ENCODE measurements around the gene FBXO36. TPM values are rescaled to one million over a fixed set of nuclear protein-coding genes. Genes with fewer than 3 reads are reported as not detected.
A peak's percentile ranks its signal among the peaks of the same experiment; 100 is the strongest.

Gene FBXO36
- total and polyA plus RNA-seq, 2 of the 4 experiments (the other 2 are of a cell fraction) = 1.3 to 2.2 TPM

DNA sequence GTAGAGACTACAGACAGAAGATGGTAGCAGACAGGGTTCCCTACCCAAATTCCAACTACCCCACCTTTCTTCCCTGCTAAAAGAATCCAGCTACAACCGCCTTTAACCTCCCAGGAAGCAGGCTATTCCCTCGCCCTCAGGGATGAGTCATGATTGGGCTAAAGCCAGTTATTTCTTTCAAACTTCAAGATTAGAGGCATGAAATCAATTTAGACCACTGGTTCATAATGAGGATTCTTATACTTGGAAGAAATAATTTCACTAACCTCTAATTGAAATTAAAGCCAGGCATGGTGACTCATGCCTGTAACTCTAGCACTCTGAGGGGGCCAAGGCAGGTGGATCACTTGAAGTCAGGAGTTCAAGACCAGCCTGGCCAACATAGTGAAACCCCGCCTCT lies 20.5 kb upstream of the FBXO36 start:
- Histone ChIP-seq H3K18ac (ENCODE audit: low read depth, low read length) (no peak overlapping the region), H3K4me2 (ENCODE audit: low read depth, low read length) (no peak overlapping the region)

More for the DNA sequence above, 20.5 kb upstream of the FBXO36 start:
- BruUV-seq (replicated peaks) = no TSS peak
- Histone ChIP-seq H3K14ac (replicated peaks; ENCODE audit: low read depth, low read length) (no peak overlapping the region), H2AFZ (replicated peaks; ENCODE audit: low read length, poor library complexity) (no peak overlapping the region), H3K27me3 (ENCODE audit: control insufficient read depth, insufficient read depth, low read length) (no peaks in the 10 kb centered on the region), H3K4me3 (ENCODE audit: insufficient read depth, low read depth, low read length) (no peak overlapping the region), H3K4me1 (ENCODE audit: control insufficient read depth, insufficient read depth, low read length) (no peaks in the 10 kb centered on the region; the same call in 1 of the 2 replicates), H3K23ac (ENCODE audit: low read depth, low read length) (no peak overlapping the region), H3K9me3 (ENCODE audit: control insufficient read depth, insufficient read depth, low read length) (no peaks in the 10 kb centered on the region), H4K5ac (ENCODE audit: low read depth, low read length) (no peak overlapping the region), H3K9ac (ENCODE audit: low read depth, low read length) (no peak overlapping the region), H3K36me3 (ENCODE audit: control insufficient read depth, insufficient read depth, low read length) (peaks cover 21% of the 10 kb centered on the region), H2BK15ac (ENCODE audit: low read depth, low read length) (no peak overlapping the region), H3K4ac (ENCODE audit: low read depth, low read length) (no peak overlapping the region), H2AK9ac (replicated peaks; ENCODE audit: low read depth, low read length, poor library complexity) (no peak overlapping the region), H3K27ac (ENCODE audit: insufficient read depth, low read length) (no peak overlapping the region), H3K56ac (ENCODE audit: extremely low read depth, insufficient read depth, low read length) (no peak overlapping the region), H4K20me1 (ENCODE audit: insufficient read depth, low read length) (peaks cover 82% of the 10 kb centered on the region), H2BK5ac (ENCODE audit: low read depth, low read length, poor library complexity, severe bottlenecking) (peak overlapping the region; percentile 29), H4K8ac (ENCODE audit: low read depth in 2 of 2, low read length in 2 of 2) (no peak overlapping the region), H2BK120ac (ENCODE audit: low read depth, low read length) (no peak overlapping the region), H3K9me1 (ENCODE audit: insufficient read depth, low read length) (peaks cover 5% of the 10 kb centered on the region; the same call in 1 of the 2 replicates), H2BK20ac (ENCODE audit: low read depth, low read length) (no peak overlapping the region), H2AK5ac (ENCODE audit: low read depth, low read length) (no peak overlapping the region; the same call in 1 of the 2 replicates), H3K79me1 (ENCODE audit: low read depth in 1 of 2, low read length in 2 of 2) (peaks cover 4 to 65% of the 10 kb centered on the region in 2 experiments), H4K91ac (ENCODE audit: insufficient read depth, low read depth, low read length) (no peak overlapping the region)
- ATAC-seq (ENCODE audit: low read depth) (peak; percentile 70), DNase-seq (peak; percentile 73)
- in situ Hi-C loops (cut with MboI; ENCODE audit: low sequenced_read_pairs) = no loop called here
- ChIA-PET CTCF (no interaction called here), POLR2A (ENCODE audit: unreplicated experiment) (no interaction called here)
- intact Hi-C loops (cut with micrococcal nuclease) = no loop called here
- TF ChIP-seq POLR2A (IDR thresholded peaks at IDR 0.05; ENCODE audit: low read depth, low read length) = no peak
- peak; percentile 56; the same call in 1 of the 2 replicates for TF ChIP-seq FOS (IDR thresholded peaks at IDR 0.05; ENCODE audit: low read depth, low read length)
- WGBS, 2 experiments (ENCODE audit: extremely low coverage in 2 of 2, insufficient read length in 1 of 2) = 88% methylated on average over 1 of the region's 3 CpGs; no CpG with 5 or more reads in 1 of the 2 experiments
- dilution Hi-C loops (cut with HindIII; ENCODE audit: low sequenced_read_pairs, unreplicated experiment) = no loop called here

Data from IMR-90 (cell line).